Spleen (tissue), 7 donors: Measurements from ENCODE around the gene RACGAP1.

Experiments used
- POLR2A ChIP-seq, 3 donors: fragments of 450-650 bp; IDR thresholded peaks; one replicate each; pipeline ENCODE4 v1.5.1; 2017; ENCODE audit warnings: antibody characterized with exemption in 3 of 3, mild to moderate bottlenecking in 1 of 3
- POLR2AphosphoS5 ChIP-seq, 3 donors: sonication (generic); formaldehyde crosslinking; IDR thresholded peaks; one replicate each; pipeline ENCODE4 v1.5.1; 2017; ENCODE audit warnings: antibody characterized with exemption in 3 of 3
- TF ChIP-seq, protein P1 (sequence below), 11 experiments: fragments of 200-600 bp in 7 of 11; fragments of 450-650 bp in 4 of 11; sonication (generic) in 4 of 11; IDR thresholded peaks in 8 of 11; conservative IDR thresholded peaks in 3 of 11; 1 replicate in 7 of 11; 2 replicates in 4 of 11; pipeline versions ENCODE4 v1.4.0 to v1.8.0; 2016 to 2021; ENCODE audit warnings: antibody characterized with exemption in 11 of 11, inconsistent platforms in 4 of 11, mild to moderate bottlenecking in 1 of 11
- donor health status: DM: no; HTN: no; CAD: no; lungs with moderate emphysema.
- donor health status: DM: no; HTN: no; CAD: no.
- donor health status: DM: no; HTN: no; CAD: no.

DNA sequence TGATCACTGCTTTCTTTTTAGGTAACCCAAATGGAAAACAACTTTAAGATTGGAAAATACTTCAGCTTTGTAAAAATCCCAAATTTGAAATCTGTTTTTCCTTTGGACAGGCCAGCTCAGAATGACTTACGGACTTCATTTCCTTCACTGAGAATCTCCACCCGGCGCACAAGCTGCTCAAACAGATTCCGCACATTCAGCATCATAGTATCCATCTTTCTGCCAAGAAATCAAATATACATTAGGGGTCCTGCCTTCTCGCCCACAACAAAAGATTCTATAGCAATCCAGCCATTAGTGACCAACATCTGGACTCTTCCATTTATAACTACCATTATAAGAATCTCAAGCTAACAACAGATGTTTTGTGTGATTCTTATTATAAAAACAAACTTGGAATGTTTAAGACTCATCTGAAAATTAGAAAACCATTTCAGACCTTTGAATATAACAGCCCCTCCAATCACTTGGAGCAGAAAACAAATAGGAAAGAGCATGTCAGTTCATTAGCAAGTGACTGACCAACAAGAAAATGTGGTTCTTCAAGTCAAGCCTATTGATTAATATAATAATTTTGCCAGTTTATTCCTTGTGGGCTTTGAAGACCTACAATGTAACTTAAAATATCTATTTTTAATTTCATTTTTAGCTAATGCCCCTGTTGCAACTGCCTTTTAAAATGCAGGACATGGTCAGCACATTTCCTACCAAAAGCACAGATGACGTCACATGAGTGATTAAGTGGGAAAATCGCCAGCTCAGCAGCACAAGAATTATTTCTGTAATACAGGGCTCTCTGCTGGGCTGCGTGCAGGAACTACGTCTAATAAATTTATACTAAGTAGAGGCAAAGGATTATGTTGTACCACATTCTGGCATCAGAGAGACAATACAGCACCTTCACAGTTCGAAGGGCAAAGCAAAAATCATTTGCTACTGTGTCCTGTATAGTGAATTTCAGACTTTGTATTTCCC is 8.5 kb downstream of the RACGAP1 start:
- TF ChIP-seq, protein P1, sequence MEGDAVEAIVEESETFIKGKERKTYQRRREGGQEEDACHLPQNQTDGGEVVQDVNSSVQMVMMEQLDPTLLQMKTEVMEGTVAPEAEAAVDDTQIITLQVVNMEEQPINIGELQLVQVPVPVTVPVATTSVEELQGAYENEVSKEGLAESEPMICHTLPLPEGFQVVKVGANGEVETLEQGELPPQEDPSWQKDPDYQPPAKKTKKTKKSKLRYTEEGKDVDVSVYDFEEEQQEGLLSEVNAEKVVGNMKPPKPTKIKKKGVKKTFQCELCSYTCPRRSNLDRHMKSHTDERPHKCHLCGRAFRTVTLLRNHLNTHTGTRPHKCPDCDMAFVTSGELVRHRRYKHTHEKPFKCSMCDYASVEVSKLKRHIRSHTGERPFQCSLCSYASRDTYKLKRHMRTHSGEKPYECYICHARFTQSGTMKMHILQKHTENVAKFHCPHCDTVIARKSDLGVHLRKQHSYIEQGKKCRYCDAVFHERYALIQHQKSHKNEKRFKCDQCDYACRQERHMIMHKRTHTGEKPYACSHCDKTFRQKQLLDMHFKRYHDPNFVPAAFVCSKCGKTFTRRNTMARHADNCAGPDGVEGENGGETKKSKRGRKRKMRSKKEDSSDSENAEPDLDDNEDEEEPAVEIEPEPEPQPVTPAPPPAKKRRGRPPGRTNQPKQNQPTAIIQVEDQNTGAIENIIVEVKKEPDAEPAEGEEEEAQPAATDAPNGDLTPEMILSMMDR (IDR thresholded peaks at IDR 0.05 in 8 of 11, conservative IDR thresholded peaks at IDR 0.05 in 3 of 11) = no peak
- TF ChIP-seq POLR2A (IDR thresholded peaks at IDR 0.05) (no peak), POLR2AphosphoS5 (IDR thresholded peaks at IDR 0.05) (peak in 1 of 3 donors; percentile 30)
